GM03348 (cell line): Measurements from ENCODE around the gene MAPK8IP2.
"Not testable (repeated sequence)": the region's sequence is repeated elsewhere in the genome, so short reads cannot be mapped to it uniquely, and the experiment has no call there.

Experiments used
- DNase-seq: peaks from one replicate; pipeline ENCODE4 v3.0.0; 2012; ENCODE audit warnings: low spot score

The MAPK8IP2 gene

DNA sequence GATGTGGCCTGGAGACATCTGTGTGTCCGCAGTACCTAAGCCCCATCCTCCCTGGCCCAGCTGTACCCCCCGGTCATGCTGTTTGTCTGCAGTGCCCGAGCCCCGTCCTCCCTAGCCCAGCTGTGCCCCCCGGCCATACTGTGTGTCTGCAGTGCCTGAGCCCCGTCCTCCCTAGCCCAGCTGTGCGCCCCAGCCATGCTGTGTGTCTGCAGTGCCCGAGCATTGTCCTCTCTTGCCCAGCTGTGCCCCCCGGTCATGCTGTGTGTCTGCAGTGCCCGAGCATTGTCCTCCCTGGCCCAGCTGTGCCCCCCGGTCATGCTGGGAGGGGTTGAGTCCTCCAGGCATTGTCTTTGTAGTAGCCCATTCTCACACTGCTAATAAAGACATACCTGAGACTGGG is 35.0 kb downstream of the MAPK8IP2 start:
- no peak for DNase-seq

GRCh38 chr22:50640296-50640695 is 39.7 kb downstream of the MAPK8IP2 start:
- not testable (repeated sequence) for DNase-seq

DNA sequence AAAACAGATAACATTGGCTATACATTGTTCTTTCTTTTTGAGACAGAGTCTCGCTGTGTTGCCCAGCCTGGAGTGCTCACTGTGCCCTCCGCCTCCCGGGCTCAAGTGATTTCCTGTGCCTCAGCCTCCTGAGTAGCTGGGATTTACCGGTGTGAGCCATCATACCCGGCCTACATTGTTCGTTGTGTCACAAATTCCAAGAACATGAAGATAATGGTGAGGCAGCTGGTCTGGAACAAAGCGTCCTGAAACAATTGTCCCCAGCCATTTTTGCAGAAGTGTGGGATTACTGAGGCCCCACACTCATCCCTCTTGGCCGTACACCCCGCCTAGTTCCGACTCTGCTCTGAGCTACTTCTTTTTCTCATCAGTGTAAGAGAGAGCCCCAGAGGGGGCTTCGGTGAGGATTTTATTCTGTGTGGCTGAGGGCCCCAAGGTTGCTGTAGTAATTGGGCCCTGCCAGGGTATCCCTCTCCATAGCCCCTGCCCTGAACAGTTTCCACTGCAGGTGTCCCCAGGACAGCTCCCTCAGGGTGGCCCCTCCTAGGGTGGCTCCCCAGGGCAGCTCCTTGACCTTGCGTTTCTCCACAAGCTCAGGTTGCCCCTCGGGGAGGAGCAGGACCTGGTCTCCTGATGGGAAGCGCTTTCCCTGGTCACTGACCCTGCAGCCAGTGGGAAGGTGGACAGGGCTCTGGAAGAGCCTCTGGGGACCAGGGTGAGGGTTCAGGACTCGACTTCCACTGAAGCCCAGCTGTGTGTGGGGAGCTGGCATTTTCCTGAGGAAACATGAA is 40.5 kb downstream of the MAPK8IP2 start:
- no peak for DNase-seq

DNA sequence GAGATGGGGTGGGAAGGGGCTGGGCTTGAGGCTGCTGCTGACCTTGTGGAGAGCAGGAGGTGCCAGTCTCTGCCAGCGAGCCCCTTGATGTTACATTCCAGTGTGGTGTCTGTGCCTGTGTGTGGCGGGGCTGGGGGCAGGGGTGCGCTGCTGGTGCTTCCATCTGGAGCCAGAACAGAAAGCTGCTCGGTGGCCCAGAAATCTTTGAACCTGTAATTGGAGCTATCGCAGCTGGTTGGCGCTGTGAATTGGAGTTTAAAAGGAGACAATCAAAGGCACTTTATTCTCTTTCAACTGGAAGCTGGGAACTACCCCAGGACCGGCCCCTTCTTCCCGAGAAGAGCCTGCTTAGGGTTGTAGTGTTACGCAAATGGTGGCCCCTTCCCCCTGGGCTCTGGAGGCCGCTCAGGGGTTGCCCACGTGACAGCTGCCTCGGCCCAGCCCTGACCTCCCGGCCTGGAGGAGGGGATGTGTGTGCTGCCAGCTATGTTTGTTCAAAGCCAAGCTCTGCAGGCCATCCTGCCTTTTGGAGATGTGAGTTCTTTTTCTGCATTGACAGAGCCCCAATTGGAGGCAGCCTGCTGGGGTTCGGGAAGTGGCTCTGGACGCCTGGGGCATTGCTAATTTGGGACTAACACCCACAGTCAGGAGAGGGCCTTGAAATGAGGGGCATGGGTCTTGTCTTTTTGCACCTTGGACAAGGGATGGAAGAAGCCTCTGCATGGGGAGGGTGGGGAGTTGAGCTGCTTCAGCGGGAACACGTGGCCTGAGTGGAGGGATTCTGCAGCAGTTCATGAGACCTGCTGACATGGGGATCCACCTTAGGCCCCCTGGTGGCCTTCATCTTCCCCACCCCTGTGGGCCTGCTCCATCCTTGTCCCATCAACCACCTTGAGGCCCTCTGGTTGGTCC is 41.4 kb downstream of the MAPK8IP2 start:
- DNase-seq: peak; percentile 40

- DNase-seq: not testable (repeated sequence)
These were observed 42.6 kb downstream of the MAPK8IP2 start for GRCh38 chr22:50643021-50643820.

DNA sequence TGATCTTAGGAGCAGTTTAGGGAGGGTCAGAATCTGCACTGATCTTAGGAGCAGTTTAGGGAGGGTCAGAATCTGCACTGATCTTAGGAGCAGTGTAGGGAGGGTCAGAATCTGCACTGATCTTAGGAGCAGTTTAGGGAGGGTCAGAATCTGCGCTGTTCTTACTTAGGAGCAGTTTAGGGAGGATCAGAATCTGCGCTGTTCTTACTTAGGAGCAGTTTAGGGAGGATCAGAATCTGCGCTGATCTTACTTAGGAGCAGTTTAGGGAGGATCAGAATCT is 43.2 kb downstream of the MAPK8IP2 start:
- DNase-seq: not testable (repeated sequence)

- DNase-seq: no peak
These were observed 52.7 kb downstream of the MAPK8IP2 start for GRCh38 chr22:50653256-50653655.

GRCh38 chr22:50654664-50655063 is 54.1 kb downstream of the MAPK8IP2 start:
- DNase-seq: not testable (repeated sequence)

DNA sequence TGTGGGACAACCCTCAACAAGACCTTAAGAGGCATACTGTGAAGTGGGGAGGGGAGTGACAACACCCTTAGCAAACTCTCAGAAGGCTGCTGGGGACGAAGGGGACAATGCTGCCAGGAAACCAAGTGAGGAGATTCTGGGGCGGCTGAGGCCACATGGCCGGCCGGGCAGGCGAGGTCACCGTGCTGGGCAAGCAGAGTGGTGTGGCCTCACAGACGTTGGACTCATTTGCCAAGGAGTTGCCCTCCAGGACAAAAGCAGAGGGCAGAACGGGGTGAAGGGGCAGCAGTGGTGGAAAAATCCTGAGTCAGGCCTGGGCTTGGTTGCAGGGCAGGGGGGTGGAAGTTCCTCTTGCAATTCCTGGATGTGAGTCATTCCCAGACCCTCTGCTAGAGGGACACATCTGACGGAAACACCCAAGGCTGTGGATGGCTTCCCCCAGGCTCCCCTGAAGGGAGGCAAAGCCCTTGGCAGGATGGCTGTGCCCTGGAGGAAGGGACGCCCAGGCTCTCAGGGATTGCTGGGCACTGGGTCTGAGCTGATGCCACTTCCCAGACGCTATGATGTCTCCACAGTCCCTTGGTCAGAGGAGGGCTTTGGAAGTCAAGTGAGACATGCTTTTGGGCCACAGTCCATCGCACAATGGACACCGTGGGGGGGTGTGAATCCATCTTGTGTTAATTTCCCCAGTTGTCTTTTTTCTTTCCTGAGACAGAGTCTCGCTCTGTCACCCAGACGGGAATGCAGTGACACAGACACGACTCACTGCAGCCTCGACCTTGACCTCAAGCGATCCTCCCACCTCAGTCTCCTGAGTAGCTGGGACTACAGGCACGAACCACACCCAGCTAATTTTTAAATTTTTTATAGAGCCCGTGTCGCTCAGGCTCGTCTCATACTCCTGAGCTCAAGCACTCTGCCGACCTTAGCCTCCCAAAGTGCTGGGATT is 55.8 kb downstream of the MAPK8IP2 start:
- peak; percentile 62 for DNase-seq

GRCh38 chr22:50657925-50658324 is 57.3 kb downstream of the MAPK8IP2 start:
- no peak for DNase-seq

DNA sequence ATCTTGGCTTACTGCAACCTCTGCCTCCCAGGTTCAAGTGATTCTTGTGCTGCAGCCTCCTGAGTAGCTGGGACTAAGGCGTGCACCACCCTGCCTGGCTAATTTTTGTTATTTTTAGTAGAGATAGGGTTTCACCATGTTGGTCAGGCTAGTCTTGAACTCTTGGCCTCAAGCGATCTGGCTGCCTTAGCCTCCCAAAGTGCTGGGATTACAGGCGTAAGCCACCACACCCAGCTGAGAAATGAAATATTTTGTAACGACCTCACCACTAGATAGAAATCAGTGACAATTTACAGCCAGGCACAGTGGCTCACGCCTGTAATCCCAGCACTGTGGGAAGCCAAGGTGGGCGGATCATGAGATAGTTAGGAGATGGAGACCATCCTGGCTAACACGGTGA is 59.1 kb downstream of the MAPK8IP2 start:
- DNase-seq: not testable (repeated sequence)

- DNase-seq: no peak
These were observed 59.7 kb downstream of the MAPK8IP2 start for GRCh38 chr22:50660306-50660705.
